C4-2B (cell line): ENCODE data around the gene IQCE.

Experiments
- H3K27ac ChIP-seq: fragments of 450-650 bp; 2 replicates; pipeline ENCODE4 v1.5.1; 2017
- ZFX ChIP-seq: fragments of 450-650 bp; IDR thresholded peaks from 2 replicates; pipeline ENCODE4 v1.6.1; 2017
- TF ChIP-seq, protein P1 (sequence below): fragments of 450-650 bp; conservative IDR thresholded peaks from 2 replicates; pipeline ENCODE4 v1.5.1; 2017; ENCODE audit warnings: mild to moderate bottlenecking

The IQCE gene

DNA sequence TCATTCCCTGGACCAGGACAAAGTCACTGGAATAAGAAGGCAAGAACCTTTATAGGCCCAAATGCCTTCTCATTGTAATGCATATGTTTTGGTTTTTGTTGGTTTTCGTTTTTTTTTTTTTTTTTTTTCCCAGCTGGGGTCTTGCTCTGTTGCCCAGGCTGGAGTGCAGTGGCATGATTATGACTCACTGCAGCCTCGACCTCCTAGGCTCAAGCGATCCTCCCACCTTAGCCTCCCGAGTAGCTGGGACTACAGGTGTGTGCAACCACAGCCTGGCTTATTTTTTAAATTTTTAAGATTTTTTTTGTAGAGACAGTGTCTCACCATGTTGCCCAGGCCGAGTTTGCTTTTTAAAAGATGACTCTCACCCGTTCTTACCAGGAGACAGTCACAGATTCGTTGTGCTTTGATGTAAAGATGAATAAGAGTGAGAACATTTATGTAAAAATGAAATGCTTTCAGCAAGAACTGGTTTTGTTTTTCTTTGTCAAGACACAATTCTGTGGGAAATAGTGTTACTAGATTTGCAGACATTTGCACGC is 7.6 kb downstream of the IQCE start:
- no peak for TF ChIP-seq ZFX
- no peak overlapping the region for H3K27ac ChIP-seq

GRCh38 chr7:2566890-2567678 is 8.3 kb downstream of the IQCE start:
- H3K27ac ChIP-seq = no peak overlapping the region

DNA sequence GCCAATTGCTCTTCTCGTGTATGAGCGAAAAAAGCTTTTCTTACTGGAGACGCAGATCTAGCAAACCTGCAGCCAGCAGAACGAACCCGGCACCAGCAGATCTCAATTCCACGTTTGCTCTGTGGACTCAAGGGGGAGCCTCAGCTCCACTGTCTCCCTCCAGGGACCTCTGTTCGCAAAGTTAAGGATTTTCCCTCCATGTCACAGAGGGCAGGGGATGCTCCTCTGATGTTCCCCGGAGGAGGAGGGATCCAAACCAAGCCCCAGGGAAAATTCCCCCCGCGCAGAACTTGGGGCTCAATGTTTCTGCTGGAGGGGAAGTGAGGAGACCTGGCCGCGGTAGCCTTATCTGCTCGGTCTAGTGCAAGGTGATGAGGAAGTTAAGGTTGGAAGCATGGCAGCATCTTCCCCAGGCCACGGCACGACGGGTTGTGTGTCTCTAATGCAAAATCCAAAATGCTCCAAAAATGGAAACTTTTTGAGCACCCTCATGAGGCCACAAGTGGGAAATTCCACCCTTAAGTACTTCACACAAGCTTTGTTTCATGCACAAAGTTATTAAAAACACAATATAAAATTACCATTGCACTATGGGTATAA is 9.0 kb downstream of the IQCE start:
- no peak overlapping the region for H3K27ac ChIP-seq
- TF ChIP-seq, protein P1, sequence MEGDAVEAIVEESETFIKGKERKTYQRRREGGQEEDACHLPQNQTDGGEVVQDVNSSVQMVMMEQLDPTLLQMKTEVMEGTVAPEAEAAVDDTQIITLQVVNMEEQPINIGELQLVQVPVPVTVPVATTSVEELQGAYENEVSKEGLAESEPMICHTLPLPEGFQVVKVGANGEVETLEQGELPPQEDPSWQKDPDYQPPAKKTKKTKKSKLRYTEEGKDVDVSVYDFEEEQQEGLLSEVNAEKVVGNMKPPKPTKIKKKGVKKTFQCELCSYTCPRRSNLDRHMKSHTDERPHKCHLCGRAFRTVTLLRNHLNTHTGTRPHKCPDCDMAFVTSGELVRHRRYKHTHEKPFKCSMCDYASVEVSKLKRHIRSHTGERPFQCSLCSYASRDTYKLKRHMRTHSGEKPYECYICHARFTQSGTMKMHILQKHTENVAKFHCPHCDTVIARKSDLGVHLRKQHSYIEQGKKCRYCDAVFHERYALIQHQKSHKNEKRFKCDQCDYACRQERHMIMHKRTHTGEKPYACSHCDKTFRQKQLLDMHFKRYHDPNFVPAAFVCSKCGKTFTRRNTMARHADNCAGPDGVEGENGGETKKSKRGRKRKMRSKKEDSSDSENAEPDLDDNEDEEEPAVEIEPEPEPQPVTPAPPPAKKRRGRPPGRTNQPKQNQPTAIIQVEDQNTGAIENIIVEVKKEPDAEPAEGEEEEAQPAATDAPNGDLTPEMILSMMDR = no peak

More at GRCh38 chr7:2566890-2567678, 8.3 kb downstream of the IQCE start:
- TF ChIP-seq ZFX = no peak
- TF ChIP-seq, protein P1 = no peak

- H3K27ac ChIP-seq = no peak overlapping the region
- no peak for TF ChIP-seq ZFX
- TF ChIP-seq, protein P1 = no peak
Measured at GRCh38 chr7:2568521-2569223, 9.9 kb downstream of the IQCE start.

- H3K27ac ChIP-seq = no peak overlapping the region
- TF ChIP-seq ZFX = no peak
- TF ChIP-seq, protein P1 = no peak
Measured at GRCh38 chr7:2569421-2569820, 10.6 kb downstream of the IQCE start.

DNA sequence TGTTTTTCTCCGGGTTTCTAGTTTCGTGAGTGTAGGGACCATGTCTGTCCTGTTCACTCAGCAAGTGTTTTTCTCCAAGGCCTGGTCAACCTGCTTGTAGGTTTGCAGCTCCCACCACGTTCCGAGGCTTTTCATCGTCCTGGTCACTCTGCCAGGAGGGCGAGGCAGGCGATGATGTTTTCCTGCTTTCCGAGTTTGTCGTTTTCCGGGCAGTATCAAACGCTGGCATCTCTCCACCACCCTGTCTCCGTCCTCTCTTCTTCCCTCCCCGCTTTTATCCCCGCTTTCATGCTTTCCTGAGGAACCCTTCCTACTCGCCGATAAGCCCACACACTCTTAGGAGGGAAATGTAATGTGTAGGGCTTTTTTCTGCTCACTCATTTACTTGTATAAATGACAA is 11.2 kb downstream of the IQCE start:
- no peak overlapping the region for H3K27ac ChIP-seq
- TF ChIP-seq ZFX = no peak
- TF ChIP-seq, protein P1 = no peak

GRCh38 chr7:2571409-2571808 is 12.6 kb downstream of the IQCE start:
- H3K27ac ChIP-seq = no peak overlapping the region
- TF ChIP-seq, protein P1 = no peak
- TF ChIP-seq ZFX = no peak
